Lower leg skin (tissue), 3 donors: ENCODE data around the gene MRPL49.
A peak's percentile ranks its signal among the peaks of the same experiment; 100 is the strongest.

Experiments used
- CTCF ChIP-seq, 3 donors: fragments of 450-650 bp; IDR thresholded peaks; one replicate each; pipeline ENCODE4 v1.5.1; 2016; ENCODE audit warnings: antibody characterized with exemption in 3 of 3, mild to moderate bottlenecking in 3 of 3, moderate library complexity in 2 of 3
- POLR2A ChIP-seq, 2 donors: fragments of 450-650 bp; IDR thresholded peaks; one replicate each; pipeline ENCODE4 v1.6.1; 2016 to 2017; ENCODE audit warnings: antibody characterized with exemption in 2 of 2, mild to moderate bottlenecking in 1 of 2, moderate library complexity in 1 of 2

GRCh38 chr11:65083834-65084597 lies 38.1 kb upstream of the MRPL49 start, which contains the start of the genes CDCA5 and ZFPL1:
- TF ChIP-seq POLR2A (IDR thresholded peaks at IDR 0.05) (peak in 1 of 2 donors; percentile 39), CTCF (IDR thresholded peaks at IDR 0.05) (no peak)
